H9 (cell line): ENCODE measurements around the gene XRCC6. TPM values are rescaled to one million over a fixed set of nuclear protein-coding genes. Genes with fewer than 3 reads are reported as not detected.

Source experiments
- DNase-seq: peaks from one replicate; pipeline ENCODE4 v3.0.0-alpha.2; 2017
- H2AFZ ChIP-seq: one replicate; pipeline ENCODE4 v1.6.1; 2013; ENCODE audit warnings: mild to moderate bottlenecking, low read length, control low read depth, moderate library complexity
- H2AK5ac ChIP-seq: 2 replicates; pipeline ENCODE4 v1.6.1; 2013; ENCODE audit warnings: low read length, control low read depth, mixed read lengths; ENCODE audit not compliant: insufficient read length
- H2BK120ac ChIP-seq: one replicate; pipeline ENCODE4 v1.6.1; 2013; ENCODE audit warnings: low read depth, mild to moderate bottlenecking, low read length, control low read depth, inconsistent platforms; ENCODE audit not compliant: poor library complexity, severe bottlenecking
- H2BK12ac ChIP-seq: 2 replicates; pipeline ENCODE4 v1.6.1; 2013; ENCODE audit warnings: low read length, control low read depth, mixed read lengths, low read depth; ENCODE audit not compliant: insufficient read length
- H2BK15ac ChIP-seq: 2 replicates; pipeline ENCODE4 v1.6.1; 2013; ENCODE audit warnings: low read depth, low read length, control low read depth
- H2BK20ac ChIP-seq: one replicate; pipeline ENCODE4 v1.6.1; 2013; ENCODE audit warnings: low read depth, mild to moderate bottlenecking, low read length, control low read depth, inconsistent platforms; ENCODE audit not compliant: poor library complexity, severe bottlenecking
- H2BK5ac ChIP-seq: 2 replicates; pipeline ENCODE4 v1.6.1; 2013; ENCODE audit warnings: low read length, control low read depth, mixed read lengths; ENCODE audit not compliant: insufficient read length
- H3K14ac ChIP-seq: 2 replicates; pipeline ENCODE4 v1.6.1; 2013; ENCODE audit warnings: low read length, control low read depth; ENCODE audit not compliant: insufficient read depth
- H3K18ac ChIP-seq: 2 replicates; pipeline ENCODE4 v1.6.1; 2013; ENCODE audit warnings: low read depth, mild to moderate bottlenecking, mixed read lengths, low read length, control low read depth; ENCODE audit not compliant: insufficient read length
- H3K23ac ChIP-seq: 2 replicates; pipeline ENCODE4 v1.6.1; 2013; ENCODE audit warnings: low read length, control low read depth, mixed read lengths, low read depth; ENCODE audit not compliant: insufficient read length
- H3K23me2 ChIP-seq: 2 replicates; pipeline ENCODE4 v1.6.1; 2013; ENCODE audit warnings: low read depth, mild to moderate bottlenecking, mixed read lengths, low read length, control low read depth; ENCODE audit not compliant: insufficient read length, poor library complexity, severe bottlenecking
- H3K27ac ChIP-seq: 2 replicates; pipeline ENCODE4 v1.5.1; 2013; ENCODE audit warnings: low read length, control low read depth, mixed read lengths, low read depth; ENCODE audit not compliant: insufficient read length
- H3K27me3 ChIP-seq: 2 replicates; pipeline ENCODE4 v1.6.1; 2013; ENCODE audit warnings: low read length, control low read depth, inconsistent platforms; ENCODE audit not compliant: insufficient read depth
- H3K4ac ChIP-seq: 2 replicates; pipeline ENCODE4 v1.6.1; 2013; ENCODE audit warnings: low read depth, mild to moderate bottlenecking, control low read depth, inconsistent platforms, low read length, moderate library complexity
- H3K4me1 ChIP-seq: 2 replicates; pipeline ENCODE4 v1.6.1; 2013; ENCODE audit warnings: low read length, control low read depth, inconsistent platforms; ENCODE audit not compliant: insufficient read depth
- H3K4me2 ChIP-seq: 2 replicates; pipeline ENCODE4 v1.6.1; 2013; ENCODE audit warnings: low read length, control low read depth, mixed read lengths; ENCODE audit not compliant: insufficient read length, insufficient read depth
- H3K56ac ChIP-seq: 2 replicates; pipeline ENCODE4 v1.6.1; 2013; ENCODE audit warnings: low read depth, mild to moderate bottlenecking, mixed read lengths, low read length, control low read depth; ENCODE audit not compliant: insufficient read length
- H3K79me1 ChIP-seq: 2 replicates; pipeline ENCODE4 v1.6.1; 2013; ENCODE audit warnings: low read depth, mild to moderate bottlenecking, moderate library complexity, low read length, control low read depth, inconsistent platforms; ENCODE audit not compliant: insufficient read depth, poor library complexity, severe bottlenecking
- H3K79me2 ChIP-seq: 2 replicates; pipeline ENCODE4 v1.6.1; 2013; ENCODE audit warnings: low read length, control low read depth, inconsistent platforms; ENCODE audit not compliant: insufficient read depth
- H3K9ac ChIP-seq: 2 replicates; pipeline ENCODE4 v1.6.1; 2013; ENCODE audit warnings: low read length, control low read depth, mixed read lengths; ENCODE audit not compliant: insufficient read length; ENCODE audit errors: extremely low read depth
- H3K9me3 ChIP-seq: one replicate; pipeline ENCODE4 v1.6.1; 2013; ENCODE audit warnings: low read depth, low read length, inconsistent platforms; ENCODE audit not compliant: control insufficient read depth
- H3T11ph ChIP-seq: one replicate; pipeline ENCODE4 v1.6.1; 2013; ENCODE audit warnings: mild to moderate bottlenecking, low read length, control low read depth, inconsistent platforms
- H4K20me1 ChIP-seq: one replicate; pipeline ENCODE4 v1.6.1; 2013; ENCODE audit not compliant: control insufficient read depth, insufficient read length, insufficient read depth
- H4K5ac ChIP-seq: 2 replicates; pipeline ENCODE4 v1.6.1; 2013; ENCODE audit warnings: low read depth, mild to moderate bottlenecking, mixed read lengths, low read length, control low read depth; ENCODE audit not compliant: insufficient read length
- H4K8ac ChIP-seq: replicated peaks from 2 replicates; pipeline ENCODE4 v1.6.1; 2013; ENCODE audit warnings: low read length, control low read depth, mixed read lengths, low read depth; ENCODE audit not compliant: insufficient read length
- H4K91ac ChIP-seq: 2 replicates; pipeline ENCODE4 v1.6.1; 2013; ENCODE audit warnings: low read depth, mild to moderate bottlenecking, moderate library complexity, mixed read lengths, low read length, control low read depth; ENCODE audit not compliant: insufficient read length
- H3K27ac Mint-ChIP-seq, 3 experiments: 2 replicates in 2 of 3; 3 replicates in 1 of 3; pipeline ENCODE4 v1.8.0; 2020 to 2021; ENCODE audit warnings: mixed read lengths in 3 of 3, mild to moderate bottlenecking in 1 of 3, moderate library complexity in 1 of 3
- H3K27me3 Mint-ChIP-seq: 2 replicates; pipeline ENCODE4 v1.8.0; 2021; ENCODE audit warnings: low read depth, mild to moderate bottlenecking, moderate library complexity, mixed read lengths
- H3K36me3 Mint-ChIP-seq, 3 experiments: 2 replicates in 2 of 3; 3 replicates in 1 of 3; pipeline ENCODE4 v1.8.0; 2020 to 2021; ENCODE audit warnings: low read depth in 3 of 3, mixed read lengths in 3 of 3; ENCODE audit not compliant: insufficient read depth in 1 of 3
- H3K4me1 Mint-ChIP-seq, 2 experiments: 2 replicates each; pipeline ENCODE4 v1.8.0; 2020; ENCODE audit warnings: mixed read lengths in 2 of 2
- H3K4me3 Mint-ChIP-seq, 2 experiments: 2 replicates in 1 of 2; 3 replicates in 1 of 2; pipeline ENCODE4 v1.8.0; 2020 to 2021; ENCODE audit warnings: mild to moderate bottlenecking in 2 of 2, mixed read lengths in 2 of 2, moderate library complexity in 1 of 2
- H3K9me3 Mint-ChIP-seq, 2 experiments: 2 replicates in 1 of 2; 3 replicates in 1 of 2; pipeline ENCODE4 v1.8.0; 2020; ENCODE audit warnings: mild to moderate bottlenecking in 2 of 2, mixed read lengths in 2 of 2, moderate library complexity in 1 of 2
- CTCF ChIP-seq: fragments of 200-600 bp; sonication (generic); conservative IDR thresholded peaks from 3 replicates; pipeline ENCODE4 v1.8.0; 2021; ENCODE audit warnings: antibody characterized with exemption, mild to moderate bottlenecking
- WGBS: extraction: QIAGEN DNeasy Blood & Tissue Kit; methylation state at CpG from one replicate; pipeline ENCODE4 v1.1.7; 2013; ENCODE audit warnings: missing lambda C conversion rate, low lambda C conversion rate, mixed read lengths; ENCODE audit not compliant: insufficient read length; ENCODE audit errors: extremely low coverage; 5-methylcytosine and 5-hydroxymethylcytosine counted together
- total RNA-seq: library from RNA; stranded (reverse); gene quantifications from 2 replicates; pipeline ENCODE4 v1.2.1, GENCODE V29; 2021

Gene XRCC6
- total RNA-seq, 1 experiment from 2014 or later: 461 TPM

- no peak overlapping the region for H3K4me3 Mint-ChIP-seq
- no peak overlapping the region for H3K9ac ChIP-seq
- no peak overlapping the region for H2AFZ ChIP-seq
- H3K56ac ChIP-seq: no peak overlapping the region
- no peak overlapping the region for H3K4ac ChIP-seq
- no peak overlapping the region for H4K5ac ChIP-seq
- no peak for TF ChIP-seq CTCF
- H3K9me3 Mint-ChIP-seq: no peaks in the 10 kb centered on the region
- H3T11ph ChIP-seq: no peak overlapping the region
- no peaks in the 10 kb centered on the region for H3K79me1 ChIP-seq
- H3K18ac ChIP-seq: no peak overlapping the region
- WGBS: no CpG with 5 or more reads among the region's 26 CpGs
- no peaks in the 10 kb centered on the region for H3K9me3 ChIP-seq
- H2BK20ac ChIP-seq: no peak overlapping the region
- H3K27ac ChIP-seq: no peak overlapping the region
- no peaks in the 10 kb centered on the region for H3K79me2 ChIP-seq
- no peak overlapping the region for H3K23ac ChIP-seq
- DNase-seq: no peak
- H3K4me1 Mint-ChIP-seq: no peaks in the 10 kb centered on the region; a peak in 1 of 4 replicates
- no peak overlapping the region for H2AK5ac ChIP-seq
- H4K91ac ChIP-seq: no peak overlapping the region
- no peak overlapping the region for H2BK5ac ChIP-seq
- H3K4me1 ChIP-seq: 0 out of 2 replicates have a peak, but pooled peaks cover 2% of the 10 kb centered on the region
- H3K23me2 ChIP-seq: no peaks in the 10 kb centered on the region
- H3K14ac ChIP-seq: no peak overlapping the region
- H3K27me3 ChIP-seq: no peaks in the 10 kb centered on the region
- H3K36me3 Mint-ChIP-seq: peaks cover 0 to 11% (median 4%) of the 10 kb centered on the region in 3 experiments; a peak in 4 of 7 replicates
- peaks cover 2% of the 10 kb centered on the region for H3K27me3 Mint-ChIP-seq
- no peaks in the 10 kb centered on the region for H4K20me1 ChIP-seq
- no peak overlapping the region for H4K8ac ChIP-seq
- peak overlapping the region in 1 of 3 experiments; percentile 74; a peak in 2 of 7 replicates for H3K27ac Mint-ChIP-seq
- H2BK12ac ChIP-seq: no peak overlapping the region
- H3K4me2 ChIP-seq: no peak overlapping the region
- no peak overlapping the region for H2BK120ac ChIP-seq
- H2BK15ac ChIP-seq: no peak overlapping the region
Observed at GRCh38 chr22:41574847-41575381, 46.2 kb upstream of the XRCC6 start.
